ENCODE data around the gene PODNL1. TPM values are rescaled to one million over a fixed set of nuclear protein-coding genes. Genes with fewer than 3 reads are reported as not detected.

The PODNL1 gene, protein sequence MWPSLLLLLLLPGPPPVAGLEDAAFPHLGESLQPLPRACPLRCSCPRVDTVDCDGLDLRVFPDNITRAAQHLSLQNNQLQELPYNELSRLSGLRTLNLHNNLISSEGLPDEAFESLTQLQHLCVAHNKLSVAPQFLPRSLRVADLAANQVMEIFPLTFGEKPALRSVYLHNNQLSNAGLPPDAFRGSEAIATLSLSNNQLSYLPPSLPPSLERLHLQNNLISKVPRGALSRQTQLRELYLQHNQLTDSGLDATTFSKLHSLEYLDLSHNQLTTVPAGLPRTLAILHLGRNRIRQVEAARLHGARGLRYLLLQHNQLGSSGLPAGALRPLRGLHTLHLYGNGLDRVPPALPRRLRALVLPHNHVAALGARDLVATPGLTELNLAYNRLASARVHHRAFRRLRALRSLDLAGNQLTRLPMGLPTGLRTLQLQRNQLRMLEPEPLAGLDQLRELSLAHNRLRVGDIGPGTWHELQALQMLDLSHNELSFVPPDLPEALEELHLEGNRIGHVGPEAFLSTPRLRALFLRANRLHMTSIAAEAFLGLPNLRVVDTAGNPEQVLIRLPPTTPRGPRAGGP
- total RNA-seq, result under 0.01 TPM in 1 of 2 replicates, not detected in the other

DNA sequence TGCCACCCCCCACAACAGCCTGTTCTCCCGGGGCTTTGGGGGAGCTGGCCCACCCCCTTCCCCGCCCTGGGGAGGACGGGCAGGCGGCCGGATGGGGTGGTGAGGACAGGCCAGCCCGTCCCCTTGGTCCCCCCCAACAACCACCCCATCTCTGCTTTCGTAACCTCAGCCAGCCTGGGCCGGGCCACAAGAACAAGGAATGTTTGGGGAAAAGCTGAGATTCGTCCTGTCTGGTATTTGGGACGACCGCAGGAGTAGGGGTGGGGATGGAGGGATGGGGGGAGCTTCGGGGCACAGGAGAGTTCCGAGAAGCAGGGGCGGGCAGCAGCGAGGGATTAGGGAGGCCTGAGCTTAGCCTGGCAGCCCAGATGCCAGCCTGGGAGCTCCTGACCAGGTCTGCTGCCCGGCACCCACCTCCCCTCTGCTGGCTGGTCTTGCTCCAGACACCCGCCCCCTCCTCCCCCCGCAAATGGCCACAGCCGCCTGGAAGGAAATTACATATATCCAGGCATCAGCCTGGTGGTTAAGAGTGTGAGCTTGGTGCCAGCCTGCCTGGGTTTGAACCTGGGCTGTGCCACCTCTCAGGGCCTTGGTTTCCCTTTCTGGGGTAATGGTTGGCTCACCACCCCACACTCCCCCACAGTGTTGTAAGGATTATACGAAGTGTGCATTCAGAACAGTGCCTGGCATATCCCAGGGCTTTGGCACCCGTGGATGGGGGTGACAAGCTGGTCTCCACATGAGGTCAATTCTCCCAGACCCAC lies at the start of gene PODNL1:
TSS of gene PODNL1 (minus strand) at position 117 of the 764 bp plus-strand sequence. CDS start 236 bp downstream, outside the sequence.

DNA sequence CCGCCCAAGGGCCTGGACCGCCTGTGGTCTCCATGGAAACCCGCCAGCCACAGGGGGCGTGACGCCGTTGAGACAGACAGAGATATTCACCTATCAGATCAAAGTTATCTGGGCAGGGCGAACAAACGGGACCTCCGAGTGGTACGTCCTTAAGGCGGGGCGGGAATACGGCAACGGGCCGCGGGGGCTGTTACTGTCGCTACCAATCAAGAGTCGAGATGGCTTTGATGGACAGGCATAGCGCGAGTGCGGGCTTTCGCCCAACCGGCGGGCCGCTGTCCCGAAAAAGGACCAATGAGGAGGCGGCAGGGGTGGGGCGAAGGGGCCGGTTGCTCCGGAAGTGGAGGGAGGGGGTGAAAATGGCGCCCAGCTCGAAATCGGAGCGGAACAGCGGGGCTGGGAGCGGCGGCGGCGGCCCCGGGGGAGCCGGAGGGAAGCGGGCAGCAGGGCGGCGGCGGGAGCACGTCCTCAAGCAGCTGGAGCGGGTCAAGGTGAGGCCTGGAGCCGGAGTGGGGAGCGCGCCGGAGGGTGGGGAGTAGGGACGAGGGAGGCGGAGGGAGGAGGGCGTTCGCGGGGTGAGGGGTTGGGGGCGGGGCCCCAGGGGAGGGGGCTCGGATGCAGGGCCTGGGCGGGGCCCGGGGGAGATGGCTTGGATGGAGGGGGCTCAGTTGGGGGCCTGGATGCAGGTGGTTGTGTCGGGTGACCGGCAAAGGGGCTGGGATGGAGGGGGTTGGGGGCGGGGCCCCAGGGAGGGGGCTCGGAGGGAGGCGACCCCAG lies 14.1 kb upstream of the PODNL1 start, which contains the start of gene DCAF15:
TSS of gene DCAF15 (plus strand) at position 356 of the 777 bp plus-strand sequence. CDS start at position 360, 4 bp downstream.

DNA sequence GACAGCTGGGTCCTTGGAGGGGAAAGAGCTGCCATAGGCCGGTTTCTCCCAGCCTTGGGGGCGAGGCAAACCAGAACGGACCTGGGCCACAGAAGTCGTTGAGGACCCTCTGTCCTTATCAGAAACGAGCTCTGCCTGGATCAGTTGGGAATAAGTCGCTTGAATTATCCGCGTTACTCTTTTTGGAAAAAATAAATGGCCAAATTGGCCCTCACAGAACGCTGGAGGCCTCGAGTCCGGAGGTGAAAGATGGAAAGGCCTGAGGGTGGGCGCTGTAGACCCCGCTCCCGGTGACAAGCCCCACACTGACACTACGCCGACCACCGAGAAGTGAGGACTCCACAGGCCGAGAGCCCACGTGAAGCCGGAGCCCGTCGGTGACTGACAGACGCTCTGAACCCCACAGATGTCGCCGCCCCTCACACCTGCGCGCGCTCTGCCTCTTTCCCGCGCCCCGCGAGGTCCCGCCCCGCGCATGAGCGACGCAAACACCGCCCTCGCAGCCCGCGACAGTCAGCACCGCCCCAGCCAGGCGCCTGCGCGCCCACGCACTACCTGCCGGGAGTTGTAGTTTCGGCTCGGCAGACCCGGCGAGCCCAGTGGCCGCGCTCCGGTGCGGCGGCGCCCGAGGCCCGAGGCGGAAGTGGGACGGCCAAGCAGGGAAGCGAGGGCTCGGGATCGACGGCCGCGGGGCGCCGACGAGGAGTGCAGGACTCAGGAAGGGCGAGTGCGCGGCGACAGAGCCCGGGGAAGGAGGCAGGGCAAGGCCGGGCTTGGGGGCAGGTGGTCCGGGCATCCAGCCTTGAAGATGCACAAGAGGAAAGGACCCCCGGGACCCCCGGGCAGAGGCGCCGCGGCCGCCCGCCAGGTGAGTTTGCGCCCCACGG lies 32.3 kb downstream of the PODNL1 start, which contains the start of the genes BRME1 and CC2D1A:
TSS of gene BRME1 (minus strand) at position 484 of the 887 bp plus-strand sequence. CDS start 1,225 bp downstream, outside the sequence.
TSS of gene CC2D1A (plus strand) at position 568 of the 887 bp plus-strand sequence. CDS start at position 809, 241 bp downstream.

Other genes with a start within 250 kb of the PODNL1 start
- 46.4 and 65.0 TPM in 2 replicates for gene MRI1, start 173.9 kb downstream of the PODNL1 start, total RNA-seq
- gene C19orf53, start 164.0 kb downstream of the PODNL1 start, total RNA-seq, result 47.9 and 58.8 TPM in 2 replicates
- 13.0 and 16.0 TPM in 2 replicates for gene ZSWIM4, start 143.0 kb downstream of the PODNL1 start, total RNA-seq
- 1.2 TPM in 1 of 2 replicates, not detected in the other for gene NANOS3, start 61.3 kb downstream of the PODNL1 start, total RNA-seq
- 0.32 and 1.1 TPM in 2 replicates for gene BRME1, start 32.3 kb downstream of the PODNL1 start, total RNA-seq
- 4.1 and 4.2 TPM in 2 replicates for gene CC2D1A, start 32.2 kb downstream of the PODNL1 start, total RNA-seq
- 9.7 and 10.2 TPM in 2 replicates for gene DCAF15, start 14.1 kb upstream of the PODNL1 start, total RNA-seq
- 0.97 and 1.5 TPM in 2 replicates for gene RFX1, start 67.9 kb upstream of the PODNL1 start, total RNA-seq
- not detected in 2 replicates for gene RLN3, start 89.7 kb upstream of the PODNL1 start, total RNA-seq
- 12.3 and 14.0 TPM in 2 replicates for gene IL27RA, start 93.3 kb upstream of the PODNL1 start, total RNA-seq
- 0.15 TPM in 1 of 2 replicates, not detected in the other for gene PALM3, start 123.7 kb upstream of the PODNL1 start, total RNA-seq
- gene MISP3, start 134.4 kb upstream of the PODNL1 start, total RNA-seq, result 0.61 TPM in 1 of 2 replicates, not detected in the other
- gene C19orf67, start 147.4 kb upstream of the PODNL1 start, total RNA-seq, result not detected in 2 replicates
- gene SAMD1, start 152.3 kb upstream of the PODNL1 start, total RNA-seq, result 14.1 and 16.2 TPM in 2 replicates
- 24.5 and 35.4 TPM in 2 replicates for gene PRKACA, start 179.3 kb upstream of the PODNL1 start, total RNA-seq
- gene ASF1B, start 198.2 kb upstream of the PODNL1 start, total RNA-seq, result 17.9 TPM in 2 replicates